Measurements from ENCODE around the gene ITPRIP. TPM values are rescaled to one million over a fixed set of nuclear protein-coding genes. Genes with fewer than 3 reads are reported as not detected.

The ITPRIP gene
- total RNA-seq, 1 experiment from 2014 or later = 12.0 TPM

GRCh38 chr10:104276192-104276591 is 62.1 kb downstream of the ITPRIP start:
- peak overlapping the region; percentile 88 for H3K9ac ChIP-seq (ENCODE audit: low read length)
- CTCF ChIA-PET = interaction anchor here (2.4 to 6.7 kb wide), 5 partner anchors 9 to 388 kb away, joined by 18 to 106 read pairs (median 48); partner anchors contain the start of gene CFAP58
- POLR2A ChIA-PET = interaction anchor here (2.4 to 2.5 kb wide), 2 partner anchors 154 to 231 kb away, joined by 9 to 10 read pairs; partner anchors contain the start of gene SFR1

GRCh38 chr10:104274762-104275721 is 63.2 kb downstream of the ITPRIP start:
- peak; percentile 57 for TF ChIP-seq POLR2A (IDR thresholded peaks at IDR 0.05; ENCODE audit: borderline replicate concordance, extremely low read depth, insufficient read depth, insufficient read length)
- TF ChIP-seq SRF (IDR thresholded peaks at IDR 0.05; ENCODE audit: low read depth) = no peak
- peak; percentile 82 for TF ChIP-seq POLR2AphosphoS5 (IDR thresholded peaks at IDR 0.05; ENCODE audit: low read depth, low read length)
- peak; percentile 81 for TF ChIP-seq ZFX (IDR thresholded peaks at IDR 0.05)
- peak; percentile 86 for TF ChIP-seq YY1 (IDR thresholded peaks at IDR 0.05; ENCODE audit: extremely low read depth, insufficient replicate concordance, low read depth, low read length)
- peak in 2 of 3 experiments; percentile 98 to 99; a peak in 4 of 6 replicates for TF ChIP-seq CTCF (IDR thresholded peaks at IDR 0.05 in 2 of 3, conservative IDR thresholded peaks at IDR 0.05 in 1 of 3; ENCODE audit: borderline replicate concordance in 1 of 3, insufficient read depth in 1 of 3, low read depth in 2 of 3, low read length in 2 of 3)
- H3K9me2 ChIP-seq (ENCODE audit: insufficient read depth) = no peaks in the 10 kb centered on the region; the same call in 1 of the 2 replicates
- BruUV-seq (replicated peaks) = TSS peak; percentile 38
- H2AFZ ChIP-seq (ENCODE audit: low read depth, low read length, poor library complexity, severe bottlenecking) = peak overlapping the region; percentile 94
- intact Hi-C loops (cut with micrococcal nuclease) = loop anchor here (1.0 to 2.0 kb wide), 3 partner anchors 75 to 386 kb away; no protein-coding TSS in a partner anchor
- H3K79me2 ChIP-seq (ENCODE audit: insufficient read depth, low read length) = peaks cover 51% of the 10 kb centered on the region
- peaks cover 12 to 19% of the 10 kb centered on the region in 2 experiments for H3K4me1 ChIP-seq (ENCODE audit: control insufficient read depth in 1 of 2, insufficient read depth in 2 of 2, low read length in 2 of 2)
- H3K27me3 ChIP-seq (ENCODE audit: insufficient read depth, low read length) = no peaks in the 10 kb centered on the region
- RAD21 ChIA-PET (ENCODE audit: low non-redundant PET in 1 of 2, low total read pairs in 2 of 2, uncharacterized antibody in 2 of 2, unreplicated experiment in 2 of 2) = interaction anchor here (0.8 to 1.5 kb wide), 7 partner anchors 30 to 579 kb away, joined by 3 to 7 read pairs (median 4); no protein-coding TSS in a partner anchor
- peak overlapping the region; percentile 66 for H3K27ac ChIP-seq (ENCODE audit: low read depth, low read length)
- POLR2A ChIA-PET = interaction anchor here (1.0 to 2.5 kb wide), 12 partner anchors 11 to 387 kb away, joined by 3 to 10 read pairs (median 4); partner anchors contain the start of genes CFAP43, CFAP58, GSTO1 and ITPRIP
- H3K36me3 ChIP-seq (ENCODE audit: control insufficient read depth in 1 of 2, insufficient read depth in 2 of 2, low read length in 2 of 2) = peaks cover 20 to 24% of the 10 kb centered on the region in 2 experiments; a peak in 3 of 4 replicates
- H4K20me1 ChIP-seq (ENCODE audit: insufficient read depth) = no peaks in the 10 kb centered on the region
- CTCF ChIA-PET = interaction anchor here (0.6 to 6.7 kb wide), 48 partner anchors 9 to 676 kb away, joined by 3 to 106 read pairs (median 4); partner anchors contain the start of genes CFAP43, CFAP58, GSTO1 and ITPRIP
- no peaks in the 10 kb centered on the region for H3K9me3 ChIP-seq (ENCODE audit: control insufficient read depth in 1 of 2, insufficient read depth in 1 of 2, low read depth in 1 of 2, low read length in 2 of 2)
- H3K4me3 ChIP-seq (replicated peaks in 1 of 2; ENCODE audit: low read depth in 1 of 2, low read length in 2 of 2) = peak overlapping the region; percentile 77 to 79
- H3K9ac ChIP-seq (ENCODE audit: low read length) = peak overlapping the region; percentile 88
- ATAC-seq = peak; percentile 94
- peak; percentile 68 for DNase-seq (ENCODE audit: low read depth, low spot score)
- H3K4me2 ChIP-seq (ENCODE audit: low read length) = peak overlapping the region; percentile 87

More at GRCh38 chr10:104276192-104276591, 62.1 kb downstream of the ITPRIP start:
- no peak overlapping the region for H3K27ac ChIP-seq (ENCODE audit: low read depth, low read length)
- ATAC-seq = no peak
- TF ChIP-seq, protein P1, sequence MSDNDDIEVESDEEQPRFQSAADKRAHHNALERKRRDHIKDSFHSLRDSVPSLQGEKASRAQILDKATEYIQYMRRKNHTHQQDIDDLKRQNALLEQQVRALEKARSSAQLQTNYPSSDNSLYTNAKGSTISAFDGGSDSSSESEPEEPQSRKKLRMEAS (IDR thresholded peaks at IDR 0.05) = no peak
- TF ChIP-seq SIN3A (IDR thresholded peaks at IDR 0.05; ENCODE audit: low read depth) (no peak), CBX3 (IDR thresholded peaks at IDR 0.05; ENCODE audit: low read depth) (no peak), ZNF274 (IDR thresholded peaks at IDR 0.05; ENCODE audit: low read depth, low read length) (no peak), EGR1 (IDR thresholded peaks at IDR 0.05; ENCODE audit: low read depth) (no peak), POLR2AphosphoS5 (IDR thresholded peaks at IDR 0.05; ENCODE audit: low read depth, low read length) (no peak; the same call in 1 of the 2 replicates), RAD21 (IDR thresholded peaks at IDR 0.05; ENCODE audit: low read depth) (no peak)
- no peaks in the 10 kb centered on the region for H3K27me3 ChIP-seq (ENCODE audit: insufficient read depth, low read length)
- intact Hi-C loops (cut with micrococcal nuclease) = no loop called here
- no peak overlapping the region for H2AFZ ChIP-seq (ENCODE audit: low read depth, low read length, poor library complexity, severe bottlenecking)
- RAD21 ChIA-PET (ENCODE audit: low non-redundant PET in 1 of 2, low total read pairs in 2 of 2, uncharacterized antibody in 2 of 2, unreplicated experiment in 2 of 2) = no interaction called here
- H3K4me1 ChIP-seq (ENCODE audit: control insufficient read depth in 1 of 2, insufficient read depth in 2 of 2, low read length in 2 of 2) = peaks cover 12 to 19% of the 10 kb centered on the region in 2 experiments
- H3K9me3 ChIP-seq (ENCODE audit: control insufficient read depth in 1 of 2, insufficient read depth in 1 of 2, low read depth in 1 of 2, low read length in 2 of 2) = no peaks in the 10 kb centered on the region
- no peaks in the 10 kb centered on the region; the same call in 1 of the 2 replicates for H3K9me2 ChIP-seq (ENCODE audit: insufficient read depth)
- H3K4me3 ChIP-seq (replicated peaks in 1 of 2; ENCODE audit: low read depth in 1 of 2, low read length in 2 of 2) = peak overlapping the region; percentile 77 to 79
- no peak for DNase-seq (ENCODE audit: low read depth, low spot score)
- H3K4me2 ChIP-seq (ENCODE audit: low read length) = peak overlapping the region; percentile 87
- H3K36me3 ChIP-seq (ENCODE audit: control insufficient read depth in 1 of 2, insufficient read depth in 2 of 2, low read length in 2 of 2) = peaks cover 31 to 32% of the 10 kb centered on the region in 2 experiments; a peak in 3 of 4 replicates
- peaks cover 59% of the 10 kb centered on the region for H3K79me2 ChIP-seq (ENCODE audit: insufficient read depth, low read length)
- no TSS peak for BruUV-seq (replicated peaks)
- H4K20me1 ChIP-seq (ENCODE audit: insufficient read depth) = no peaks in the 10 kb centered on the region

Data from HCT116 (cell line).